ENCODE data around the gene GTF2A1L.

DNA sequence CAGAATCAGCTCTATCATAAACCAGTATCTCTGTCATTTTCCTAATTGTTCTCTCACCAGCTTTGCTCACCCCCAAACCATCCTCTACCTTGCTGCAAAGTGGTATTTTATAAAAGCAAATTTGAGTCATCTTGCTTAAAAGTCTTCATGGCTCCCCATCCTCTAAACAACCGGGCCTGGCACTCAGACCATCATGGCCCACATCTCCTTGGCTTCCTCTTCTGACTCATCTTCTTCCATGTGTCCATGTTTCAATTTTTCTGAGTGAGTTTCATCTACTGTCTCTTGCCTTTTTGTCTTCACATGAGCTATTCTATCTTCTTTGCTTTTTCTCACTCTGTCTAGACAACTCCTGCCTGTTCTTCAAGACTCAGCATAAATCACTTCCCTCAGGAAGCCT is 79.2 kb downstream of the GTF2A1L start:
- TF ChIP-seq POLR2AphosphoS5 (IDR thresholded peaks at IDR 0.05; ENCODE audit: borderline replicate concordance, low read depth, low read length) (no peak), EZH2 (IDR thresholded peaks at IDR 0.05) (no peak), FOXP2 (optimal IDR thresholded peaks at IDR 0.05; ENCODE audit: control extremely low read depth, extremely low read length, insufficient read depth) (no peak)

Measured in SK-N-MC (cell line).